Gastrocnemius medialis (tissue), 4 donors: ENCODE measurements around the gene IGFN1. TPM values are rescaled to one million over a fixed set of nuclear protein-coding genes. Genes with fewer than 3 reads are reported as not detected.

Experiments used
- ATAC-seq, 2 donors: fragments of 150-250 bp; one replicate each; pipeline ENCODE4 v1.9.1; 2016
- DNase-seq, 2 donors: peaks; one replicate each; pipeline ENCODE4 v3.0.0-alpha.2; 2019
- H3K27ac ChIP-seq, 4 donors: fragments of 200-600 bp; sonication (generic); 1 replicate in 1 of 4; 2 replicates in 3 of 4; pipeline ENCODE4 v1.5.1; 2016 to 2018; ENCODE audit warnings: mild to moderate bottlenecking in 2 of 4, moderate library complexity in 1 of 4
- H3K27me3 ChIP-seq, 3 donors: fragments of 200-600 bp; sonication (generic) in 2 of 3; 1 replicate in 1 of 3; 2 replicates in 2 of 3; pipeline versions ENCODE4 v1.5.1 to v1.6.0; 2016 to 2019; ENCODE audit warnings: mild to moderate bottlenecking in 1 of 3, moderate library complexity in 1 of 3
- H3K36me3 ChIP-seq, 2 donors: fragments of 200-600 bp; sonication (generic) in 1 of 2; one replicate each; pipeline ENCODE4 v1.5.1; 2017 to 2018
- H3K4me1 ChIP-seq, 2 donors: fragments of 200-600 bp; sonication (generic) in 1 of 2; one replicate each; pipeline ENCODE4 v1.5.1; 2016 to 2017; ENCODE audit warnings: mild to moderate bottlenecking in 2 of 2
- H3K4me3 ChIP-seq, 4 donors: fragments of 200-600 bp; sonication (generic) in 3 of 4; 1 replicate in 1 of 4; 2 replicates in 3 of 4; pipeline ENCODE4 v1.5.1; 2016 to 2019; ENCODE audit warnings: mild to moderate bottlenecking in 2 of 4
- H3K9me3 ChIP-seq, 3 donors: fragments of 200-600 bp; sonication (generic) in 2 of 3; 1 replicate in 1 of 3; 2 replicates in 2 of 3; pipeline ENCODE4 v1.5.1; 2016 to 2019
- CTCF ChIP-seq, 5 experiments: fragments of 450-650 bp in 3 of 5; fragments of 200-600 bp in 2 of 5; sonication (generic) in 2 of 5; IDR thresholded peaks in 4 of 5; conservative IDR thresholded peaks in 1 of 5; 1 replicate in 4 of 5; 2 replicates in 1 of 5; pipeline ENCODE4 v1.5.1; 2016 to 2019; ENCODE audit warnings: antibody characterized with exemption in 5 of 5, mild to moderate bottlenecking in 3 of 5, moderate library complexity in 3 of 5
- POLR2A ChIP-seq, 2 donors: fragments of 450-650 bp; IDR thresholded peaks; one replicate each; pipeline ENCODE4 v1.6.1; 2017; ENCODE audit warnings: antibody characterized with exemption in 2 of 2, mild to moderate bottlenecking in 2 of 2, moderate library complexity in 2 of 2
- in situ Hi-C, 4 donors: fragments of 200-750 bp; cut with MboI; loops; one replicate each; pipeline versions ENCODE4 v1.15.0 to v1.8.0; 2017; ENCODE audit warnings: low sequenced_read_pairs in 4 of 4
- intact Hi-C: fragments of 100-400 bp; cut with DNase I; formaldehyde crosslinking; loops from one replicate; pipeline ENCODE4 v1.15.1; 2023; ENCODE audit warnings: low total_unique reads
- total RNA-seq, 4 donors: library from RNA; depleted of rRNA; stranded (reverse); fragments of >200 nt; gene quantifications; one replicate each; pipeline versions ENCODE4 v1.1.0 to v1.2.3, GENCODE V29; 2016

Gene IGFN1
- total RNA-seq, 4 donors from 2014 or later, result 11.2 to 113 (median 27.7) TPM

- DNase-seq, result no peak
- Histone ChIP-seq H3K4me1 (peaks cover 7 to 11% of the 10 kb centered on the region in 2 donors), H3K27ac (no peak overlapping the region), H3K4me3 (no peak overlapping the region), H3K36me3 (peaks cover 0 to 26% of the 10 kb centered on the region in 2 donors), H3K27me3 (no peaks in the 10 kb centered on the region), H3K9me3 (no peaks in the 10 kb centered on the region)
- intact Hi-C loops, result no loop called here
- in situ Hi-C loops, result loop anchor here in 1 of 4 donors (10.0 kb wide), 1 partner anchor 79 kb away; no protein-coding TSS in a partner anchor
- ATAC-seq, result no peak
- TF ChIP-seq POLR2A (IDR thresholded peaks at IDR 0.05) (no peak), CTCF (IDR thresholded peaks at IDR 0.05 in 4 of 5, conservative IDR thresholded peaks at IDR 0.05 in 1 of 5) (no peak)
These were observed 44.8 kb upstream of the IGFN1 start for GRCh38 chr1:201145816-201146215.

- no peak for DNase-seq
- Histone ChIP-seq H3K4me1 (peaks cover 7 to 11% of the 10 kb centered on the region in 2 donors), H3K4me3 (no peak overlapping the region), H3K36me3 (peaks cover 0 to 26% of the 10 kb centered on the region in 2 donors), H3K27me3 (no peaks in the 10 kb centered on the region), H3K9me3 (no peaks in the 10 kb centered on the region), H3K27ac (no peak overlapping the region)
- in situ Hi-C loops, result loop anchor here in 1 of 4 donors (10.0 kb wide), 1 partner anchor 78 kb away; no protein-coding TSS in a partner anchor
- TF ChIP-seq CTCF (IDR thresholded peaks at IDR 0.05 in 4 of 5, conservative IDR thresholded peaks at IDR 0.05 in 1 of 5), result no peak
- TF ChIP-seq POLR2A (IDR thresholded peaks at IDR 0.05), result no peak
- no peak for ATAC-seq
- intact Hi-C loops, result no loop called here
These were observed 43.8 kb upstream of the IGFN1 start for GRCh38 chr1:201146626-201147390.

- Histone ChIP-seq H3K36me3 (peaks cover 0 to 26% of the 10 kb centered on the region in 2 donors), H3K27ac (no peak overlapping the region), H3K4me1 (peaks cover 7 to 15% of the 10 kb centered on the region in 2 donors), H3K27me3 (no peaks in the 10 kb centered on the region), H3K9me3 (no peaks in the 10 kb centered on the region), H3K4me3 (no peak overlapping the region)
- intact Hi-C loops (no loop called here), in situ Hi-C loops (loop anchor here in 1 of 4 donors (10.0 kb wide), 1 partner anchor 77 kb away; no protein-coding TSS in a partner anchor)
- TF ChIP-seq CTCF (IDR thresholded peaks at IDR 0.05 in 4 of 5, conservative IDR thresholded peaks at IDR 0.05 in 1 of 5) (no peak), POLR2A (IDR thresholded peaks at IDR 0.05) (no peak)
- DNase-seq (no peak), ATAC-seq (no peak)
These were observed 43.1 kb upstream of the IGFN1 start for GRCh38 chr1:201147396-201148015.

GRCh38 chr1:201149400-201149799 lies 41.2 kb upstream of the IGFN1 start:
- ATAC-seq, result peak; percentile 45 to 49
- H3K36me3 ChIP-seq, result peaks cover 0 to 13% of the 10 kb centered on the region in 2 donors

More at GRCh38 chr1:201149400-201149799, 41.2 kb upstream of the IGFN1 start:
- Histone ChIP-seq H3K9me3 (no peaks in the 10 kb centered on the region), H3K4me3 (no peak overlapping the region), H3K27ac (no peak overlapping the region), H3K4me1 (peaks cover 16 to 28% of the 10 kb centered on the region in 2 donors), H3K27me3 (no peaks in the 10 kb centered on the region)
- intact Hi-C loops (loop anchor here (1.0 kb wide), 1 partner anchor 35 kb away; no protein-coding TSS in a partner anchor), in situ Hi-C loops (loop anchor here in 1 of 4 donors (10.0 kb wide), 1 partner anchor 75 kb away; no protein-coding TSS in a partner anchor)
- no peak for DNase-seq
- no peak for TF ChIP-seq POLR2A (IDR thresholded peaks at IDR 0.05)
- TF ChIP-seq CTCF (IDR thresholded peaks at IDR 0.05 in 4 of 5, conservative IDR thresholded peaks at IDR 0.05 in 1 of 5), result peak; percentile 49 to 58 (median 53)
